Hypothalamus (tissue), 51 donors: ENCODE data around the gene LYRM9.
"Not testable (repeated sequence)": the region's sequence is repeated elsewhere in the genome, so short reads cannot be mapped to it uniquely, and the experiment has no call there.

ENCODE experiments used
- DNase-seq, 51 donors: peaks; one replicate each; lab custom pipeline; 2025; lab: John Stamatoyannopoulos, UW

The LYRM9 gene

DNA sequence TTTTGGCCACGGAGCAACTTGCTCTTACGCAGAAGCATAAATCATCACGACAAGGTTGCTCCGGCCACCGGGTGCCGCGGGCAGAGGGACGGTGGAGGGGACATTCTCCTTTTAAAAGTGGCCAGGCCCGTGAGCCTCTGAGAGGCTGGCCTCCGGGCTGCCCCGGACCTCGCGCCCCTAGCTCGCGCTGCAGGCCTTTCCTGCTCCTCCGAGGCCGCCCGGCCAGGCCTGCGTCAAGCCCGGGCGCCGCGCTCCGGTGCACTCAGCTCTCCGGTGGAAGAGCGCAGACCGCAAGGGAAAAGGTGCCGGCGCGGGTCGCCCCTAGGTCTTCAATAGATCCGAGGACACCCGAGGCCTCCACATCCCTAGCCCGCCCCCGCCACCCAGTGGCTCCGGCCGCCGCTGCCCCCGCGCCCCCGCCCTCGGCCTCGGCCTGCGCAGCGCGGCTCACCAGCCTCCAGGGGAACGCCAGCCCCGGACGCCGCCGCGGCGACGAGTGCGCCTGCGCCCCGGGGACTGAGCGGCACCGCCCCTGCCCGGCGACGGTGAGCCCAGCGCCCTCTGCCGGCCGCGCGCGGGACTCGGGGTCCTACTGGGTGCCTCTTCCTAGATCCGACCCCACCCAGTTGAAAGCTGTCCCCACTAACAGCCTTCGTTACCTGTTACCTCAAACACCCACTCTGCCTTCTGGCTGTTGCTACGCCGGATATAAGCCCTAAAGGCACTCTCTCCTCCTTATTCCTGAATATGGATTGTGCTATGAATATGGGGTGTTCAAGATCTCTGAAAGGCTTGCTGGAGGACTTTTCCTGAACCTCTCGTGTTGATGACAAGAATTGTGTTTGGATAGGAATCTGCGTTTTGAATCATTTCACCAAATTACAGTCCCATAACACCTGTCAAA, at the start of gene LYRM9:
Gene LYRM9 (minus strand): TSS at position 500 of the 904 bp plus-strand sequence. CDS start 10,671 bp downstream, outside the sequence.
- DNase-seq = peak; percentile 16 to 97 (median 86)

- DNase-seq = no peak
Measured at GRCh38 chr17:27940503-27941428, 47.6 kb upstream of the LYRM9 start.

DNA sequence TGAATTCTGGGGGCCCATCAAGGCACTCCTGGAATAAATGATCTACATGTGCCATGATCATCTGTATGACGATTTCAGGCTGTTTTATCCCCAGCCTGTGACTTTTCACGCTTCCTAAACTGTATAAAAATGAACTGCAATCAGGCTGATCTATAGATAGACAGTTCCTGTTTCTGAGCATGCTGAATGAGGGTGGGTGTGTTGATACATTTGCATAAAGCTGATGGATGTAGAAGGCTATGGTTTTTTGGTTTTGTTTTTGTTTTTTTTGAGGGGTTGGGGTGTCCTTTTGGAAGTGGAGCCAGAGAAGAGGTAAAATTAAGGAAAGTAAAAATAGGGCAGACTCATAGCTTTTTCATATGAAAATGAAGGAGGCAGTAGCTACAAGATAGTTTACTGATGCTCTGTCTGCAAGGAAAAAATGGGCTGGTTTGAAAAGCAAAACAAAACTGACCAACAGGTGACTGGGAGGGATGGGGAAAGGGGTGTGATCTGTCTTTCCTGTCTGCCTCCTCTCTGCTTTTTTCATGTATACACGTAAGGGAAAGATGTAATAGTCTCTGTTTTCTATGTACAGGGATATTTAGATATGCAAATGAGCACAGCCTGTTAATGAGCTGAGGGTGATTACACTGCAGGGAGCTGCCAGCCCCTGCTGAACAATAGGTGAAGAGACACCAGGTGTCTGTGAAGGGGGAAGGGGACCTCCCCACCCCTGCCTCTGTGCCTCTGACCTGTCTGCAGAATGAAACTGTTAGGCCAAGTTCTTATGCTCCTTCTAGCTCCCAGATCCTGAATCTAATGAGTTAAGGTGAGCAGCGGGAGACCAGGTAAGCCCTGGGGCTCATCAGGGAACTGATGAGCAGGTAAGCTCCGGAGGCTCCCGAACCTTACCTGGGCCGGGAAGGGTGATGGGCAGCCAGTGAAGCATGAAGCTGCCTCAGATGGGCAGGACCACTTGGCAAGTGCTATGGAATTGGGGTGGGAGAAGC, 46.6 kb upstream of the LYRM9 start:
- DNase-seq = no peak

GRCh38 chr17:27938864-27939263, 45.7 kb upstream of the LYRM9 start:
- DNase-seq = no peak

DNA sequence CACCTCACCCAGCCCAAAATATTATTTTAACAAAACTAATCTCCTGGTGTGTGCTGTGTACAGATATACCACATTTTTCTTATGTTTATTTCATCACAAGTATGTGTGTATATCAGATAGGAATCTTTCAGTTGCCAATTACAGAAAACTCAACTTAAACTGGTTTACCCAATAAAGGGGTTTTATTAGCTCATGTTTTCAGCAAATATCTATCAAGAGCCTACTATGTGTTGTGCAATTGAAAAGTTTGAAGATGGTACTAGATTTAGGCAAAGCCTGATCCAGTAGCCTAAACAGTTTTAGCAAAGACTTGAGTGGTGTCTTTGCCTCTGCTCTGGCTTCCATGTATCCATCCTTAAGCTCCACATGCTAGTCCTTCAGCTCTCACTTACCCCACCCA, 45.1 kb upstream of the LYRM9 start:
- no peak for DNase-seq

- no peak for DNase-seq
Measured at GRCh38 chr17:27937025-27937546, 43.9 kb upstream of the LYRM9 start.

DNA sequence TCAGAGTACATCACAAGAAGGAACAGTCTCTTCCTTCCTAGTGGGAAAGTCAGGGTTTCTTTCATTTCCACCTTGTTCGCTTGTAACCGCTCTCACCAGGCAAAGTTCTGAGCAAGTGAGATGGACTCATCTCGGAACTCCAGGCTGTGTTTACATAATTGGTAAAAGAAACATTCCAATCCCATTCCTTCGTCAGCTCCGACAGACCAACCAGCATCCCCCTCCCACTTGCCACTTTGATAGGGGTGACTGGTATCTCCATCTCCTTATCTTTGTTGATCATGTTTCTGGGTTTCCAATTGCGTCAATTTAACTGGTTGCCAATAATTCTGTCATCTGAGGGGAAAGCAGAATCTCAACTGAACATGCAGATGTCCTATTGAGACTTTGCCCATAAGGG, 36.8 kb upstream of the LYRM9 start:
- DNase-seq = no peak

DNA sequence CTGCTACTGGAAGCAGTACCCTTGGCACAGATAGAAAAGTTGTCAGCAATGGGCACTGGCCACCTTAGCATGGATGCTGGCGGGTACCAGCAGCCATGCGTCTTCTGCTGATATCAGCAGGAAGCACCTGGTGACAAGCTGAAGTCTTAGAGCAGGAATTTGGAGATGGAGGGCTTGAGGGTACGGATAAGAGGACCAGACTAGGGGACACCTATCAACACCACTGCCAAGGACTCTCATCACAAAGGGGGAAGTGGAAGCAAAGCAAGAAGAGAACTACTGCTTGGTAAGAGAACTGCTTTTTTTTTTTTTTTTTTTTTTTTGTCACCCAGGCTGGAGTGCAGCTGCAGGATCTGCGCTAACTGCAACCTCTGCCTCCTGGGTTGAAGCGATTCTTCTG, 35.4 kb upstream of the LYRM9 start:
- DNase-seq = no peak

GRCh38 chr17:27927781-27928180, 34.6 kb upstream of the LYRM9 start:
- DNase-seq = no peak

DNA sequence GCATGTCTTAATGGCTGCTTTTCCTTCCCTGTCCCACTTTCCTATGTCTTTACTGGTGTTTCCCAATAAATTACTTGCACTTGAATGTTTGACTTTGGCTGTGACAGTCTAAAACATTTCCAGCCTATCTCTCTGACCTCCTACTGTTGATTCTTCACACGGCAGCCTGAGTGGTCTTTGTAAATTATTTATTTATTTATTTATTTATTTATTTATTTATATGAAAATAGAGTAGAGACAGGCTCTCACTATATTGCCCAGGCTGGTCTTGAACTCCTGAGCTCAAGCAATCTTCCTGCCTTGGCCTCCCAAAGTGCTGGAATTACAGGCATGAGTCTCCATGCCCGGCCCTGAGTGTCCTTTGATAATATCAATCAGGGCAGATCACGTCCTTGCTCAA, 28.4 kb upstream of the LYRM9 start:
- DNase-seq = no peak

DNA sequence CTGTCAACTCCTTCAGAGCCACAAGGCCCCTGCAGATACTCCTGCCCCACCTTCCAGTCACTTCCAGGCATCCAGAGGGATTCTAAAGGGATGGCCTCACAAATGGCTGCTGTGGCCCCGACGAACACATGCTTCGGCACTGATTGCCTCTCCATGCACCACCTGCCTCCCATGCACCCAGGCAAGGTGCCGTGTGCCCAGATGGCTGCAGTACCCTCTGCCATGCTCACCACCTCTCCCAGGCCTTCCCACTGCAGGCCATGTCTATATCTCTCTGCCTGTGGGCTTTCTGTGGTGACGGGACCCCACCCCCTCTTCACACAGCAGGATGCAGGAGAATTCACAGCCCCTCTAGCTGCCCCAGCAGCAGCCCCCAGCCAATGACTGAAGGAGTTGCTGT, 27.9 kb upstream of the LYRM9 start:
- DNase-seq = no peak

- peak in 1 of 51 donors; percentile 10 for DNase-seq
Measured at GRCh38 chr17:27920569-27920968, 27.4 kb upstream of the LYRM9 start.

GRCh38 chr17:27919079-27919478, 25.9 kb upstream of the LYRM9 start:
- no peak for DNase-seq

DNA sequence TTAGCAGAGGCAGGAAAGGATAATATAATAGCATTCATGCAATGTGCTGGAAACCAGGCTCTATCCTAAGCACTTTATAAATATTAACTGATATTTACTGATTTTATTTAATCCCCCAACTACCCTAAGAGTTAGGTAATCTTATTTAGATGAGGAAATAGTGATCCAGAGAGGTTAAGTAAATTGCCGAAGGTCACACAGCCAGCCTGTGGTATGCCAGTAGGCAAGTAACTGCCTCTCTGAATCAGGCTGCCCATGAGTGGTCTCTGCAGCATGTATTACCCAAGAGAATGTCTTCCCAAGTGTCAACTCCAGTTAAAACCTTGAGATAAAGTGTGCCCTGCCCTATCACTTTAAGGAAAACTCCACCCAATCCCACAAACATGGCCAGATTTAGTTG, 25.3 kb upstream of the LYRM9 start:
- DNase-seq = no peak

GRCh38 chr17:27917000-27917399, 23.8 kb upstream of the LYRM9 start:
- no peak for DNase-seq

- no peak for DNase-seq
Measured at GRCh38 chr17:27915709-27916108, 22.5 kb upstream of the LYRM9 start.

GRCh38 chr17:27914382-27914781, 21.2 kb upstream of the LYRM9 start:
- DNase-seq = no peak

- no peak for DNase-seq
Measured at GRCh38 chr17:27912964-27913363, 19.8 kb upstream of the LYRM9 start.

DNA sequence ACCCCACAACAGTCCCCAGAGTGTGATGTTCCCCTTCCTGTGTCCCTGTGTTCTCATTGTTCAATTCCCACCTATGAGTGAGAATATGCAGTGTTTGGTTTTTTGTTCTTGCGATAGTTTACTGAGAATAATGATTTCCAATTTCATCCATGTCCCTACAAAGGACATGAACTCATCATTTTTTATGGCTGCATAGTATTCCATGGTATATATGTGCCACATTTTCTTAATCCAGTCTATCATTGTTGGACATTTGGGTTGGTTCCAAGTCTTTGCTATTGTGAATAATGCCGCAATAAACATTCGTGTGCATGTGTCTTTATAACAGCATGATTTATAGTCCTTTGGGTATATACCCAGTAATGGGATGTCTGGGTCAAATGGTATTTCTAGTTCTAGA, 19.1 kb upstream of the LYRM9 start:
- not testable (repeated sequence) for DNase-seq

GRCh38 chr17:27907976-27908558, 14.9 kb upstream of the LYRM9 start:
- no peak for DNase-seq
